ENCODE measurements around the gene GSG1L2. TPM values are rescaled to one million over a fixed set of nuclear protein-coding genes. Genes with fewer than 3 reads are reported as not detected.

GSG1L2 gene
- total and polyA plus RNA-seq, 2 experiments from 2014 or later = not detected

- no peak for TF ChIP-seq ZNF462 (CRISPR knock-in tag; IDR thresholded peaks at IDR 0.05)
- no peak for TF ChIP-seq POLR2AphosphoS5 (IDR thresholded peaks at IDR 0.05; ENCODE audit: low read depth)
- no peak for TF ChIP-seq NANOG (IDR thresholded peaks at IDR 0.05; ENCODE audit: borderline replicate concordance)
Measured at GRCh38 chr17:9854255-9854654, 32.4 kb upstream of the GSG1L2 start (continued).

GRCh38 chr17:9850151-9850550, 28.3 kb upstream of the GSG1L2 start:
- ATAC-seq (no peak), DNase-seq (ENCODE audit: low spot score) (no peak)
- Histone ChIP-seq H3K9me2 (ENCODE audit: insufficient read depth) (0 out of 2 replicates have a peak, but pooled peaks cover 6% of the 10 kb centered on the region), H3K79me2 (replicated peaks; ENCODE audit: insufficient read depth) (no peaks in the 10 kb centered on the region), H2AFZ (no peak overlapping the region), H3K4me2 (no peak overlapping the region), H3K4me3 (no peak overlapping the region), H3K4me1 (ENCODE audit: insufficient read depth) (no peaks in the 10 kb centered on the region), H3F3A (replicated peaks; ENCODE audit: low read depth) (no peaks in the 10 kb centered on the region), H3K27me3 (ENCODE audit: insufficient read depth) (no peaks in the 10 kb centered on the region), H3K27ac (ENCODE audit: low read depth) (no peak overlapping the region), H4K20me1 (replicated peaks; ENCODE audit: insufficient read depth) (no peaks in the 10 kb centered on the region), H3K36me3 (ENCODE audit: insufficient read depth) (no peaks in the 10 kb centered on the region)
- Mint-ChIP-seq H3K27ac (no peak overlapping the region), H3K27me3 (ENCODE audit: insufficient read depth, low read depth, poor library complexity) (no peaks in the 10 kb centered on the region), H3K36me3 (ENCODE audit: low read depth) (no peaks in the 10 kb centered on the region), H3K9me3 (peaks cover 2% of the 10 kb centered on the region; the same call in 2 of the 3 replicates), H3K4me1 (no peaks in the 10 kb centered on the region), H3K4me3 (no peak overlapping the region)
- TF ChIP-seq NANOG (IDR thresholded peaks at IDR 0.05; ENCODE audit: borderline replicate concordance) (no peak), CTCF (conservative IDR thresholded peaks at IDR 0.05; ENCODE audit: low read depth in 2 of 2) (no peak), CREB1 (CRISPR knock-in tag; IDR thresholded peaks at IDR 0.05; ENCODE audit: low read depth) (no peak), ETS1 (IDR thresholded peaks at IDR 0.05) (no peak), STAT1 (IDR thresholded peaks at IDR 0.05; ENCODE audit: unreplicated experiment) (no peak), POLR2AphosphoS5 (IDR thresholded peaks at IDR 0.05; ENCODE audit: low read depth) (no peak)

Data from GM23338 (cell line).